SU-DHL-6 (cell line): ENCODE results near the gene PPWD1.

Experiments
- EZH2phosphoT487 ChIP-seq: fragments of 200-600 bp; sonication (generic), shearing (Covaris generic); conservative IDR thresholded peaks from 2 replicates; pipeline ENCODE4 v1.6.1; 2018; ENCODE audit warnings: mild to moderate bottlenecking, antibody characterized with exemption, low read length, moderate library complexity, mixed read lengths
- TF ChIP-seq, protein P1 (sequence below): fragments of 200-600 bp; sonication (generic); IDR thresholded peaks from one replicate; pipeline ENCODE4 v1.5.1; 2017; ENCODE audit warnings: antibody characterized with exemption, mild to moderate bottlenecking, low read length, moderate library complexity; ENCODE audit not compliant: insufficient read depth, poor library complexity, severe bottlenecking

GRCh38 chr5:65544473-65544872 lies 18.6 kb upstream of the PPWD1 start:
- TF ChIP-seq, protein P1, sequence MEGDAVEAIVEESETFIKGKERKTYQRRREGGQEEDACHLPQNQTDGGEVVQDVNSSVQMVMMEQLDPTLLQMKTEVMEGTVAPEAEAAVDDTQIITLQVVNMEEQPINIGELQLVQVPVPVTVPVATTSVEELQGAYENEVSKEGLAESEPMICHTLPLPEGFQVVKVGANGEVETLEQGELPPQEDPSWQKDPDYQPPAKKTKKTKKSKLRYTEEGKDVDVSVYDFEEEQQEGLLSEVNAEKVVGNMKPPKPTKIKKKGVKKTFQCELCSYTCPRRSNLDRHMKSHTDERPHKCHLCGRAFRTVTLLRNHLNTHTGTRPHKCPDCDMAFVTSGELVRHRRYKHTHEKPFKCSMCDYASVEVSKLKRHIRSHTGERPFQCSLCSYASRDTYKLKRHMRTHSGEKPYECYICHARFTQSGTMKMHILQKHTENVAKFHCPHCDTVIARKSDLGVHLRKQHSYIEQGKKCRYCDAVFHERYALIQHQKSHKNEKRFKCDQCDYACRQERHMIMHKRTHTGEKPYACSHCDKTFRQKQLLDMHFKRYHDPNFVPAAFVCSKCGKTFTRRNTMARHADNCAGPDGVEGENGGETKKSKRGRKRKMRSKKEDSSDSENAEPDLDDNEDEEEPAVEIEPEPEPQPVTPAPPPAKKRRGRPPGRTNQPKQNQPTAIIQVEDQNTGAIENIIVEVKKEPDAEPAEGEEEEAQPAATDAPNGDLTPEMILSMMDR: no peak
- no peak for TF ChIP-seq EZH2phosphoT487
